Measurements from ENCODE around the gene PKIG. TPM values are rescaled to one million over a fixed set of nuclear protein-coding genes. Genes with fewer than 3 reads are reported as not detected.

Gene PKIG
- polyA plus RNA-seq, 1 of the 3 experiments (the other 2 are of a cell fraction), result 92.9 TPM

DNA sequence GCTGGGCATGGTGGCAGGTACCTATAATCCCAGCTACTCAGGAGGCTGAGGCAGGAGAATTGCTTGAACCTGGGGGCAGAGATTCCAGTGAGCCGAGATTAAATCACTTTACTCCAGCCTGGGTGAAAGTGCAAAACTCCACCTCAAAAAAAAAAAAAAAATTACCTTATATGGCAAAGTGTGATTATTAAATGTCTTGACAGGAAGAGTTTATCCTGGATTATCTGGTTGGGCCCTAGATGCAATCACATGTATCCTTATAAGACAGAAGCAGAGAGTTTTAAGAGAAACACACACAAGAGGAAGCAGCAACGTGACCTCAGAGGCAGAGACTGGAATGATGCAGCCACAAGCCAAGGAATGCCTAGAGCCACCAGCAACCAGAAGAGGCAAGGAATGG is 58.1 kb downstream of the PKIG start (continued):
- TF ChIP-seq, protein P1, sequence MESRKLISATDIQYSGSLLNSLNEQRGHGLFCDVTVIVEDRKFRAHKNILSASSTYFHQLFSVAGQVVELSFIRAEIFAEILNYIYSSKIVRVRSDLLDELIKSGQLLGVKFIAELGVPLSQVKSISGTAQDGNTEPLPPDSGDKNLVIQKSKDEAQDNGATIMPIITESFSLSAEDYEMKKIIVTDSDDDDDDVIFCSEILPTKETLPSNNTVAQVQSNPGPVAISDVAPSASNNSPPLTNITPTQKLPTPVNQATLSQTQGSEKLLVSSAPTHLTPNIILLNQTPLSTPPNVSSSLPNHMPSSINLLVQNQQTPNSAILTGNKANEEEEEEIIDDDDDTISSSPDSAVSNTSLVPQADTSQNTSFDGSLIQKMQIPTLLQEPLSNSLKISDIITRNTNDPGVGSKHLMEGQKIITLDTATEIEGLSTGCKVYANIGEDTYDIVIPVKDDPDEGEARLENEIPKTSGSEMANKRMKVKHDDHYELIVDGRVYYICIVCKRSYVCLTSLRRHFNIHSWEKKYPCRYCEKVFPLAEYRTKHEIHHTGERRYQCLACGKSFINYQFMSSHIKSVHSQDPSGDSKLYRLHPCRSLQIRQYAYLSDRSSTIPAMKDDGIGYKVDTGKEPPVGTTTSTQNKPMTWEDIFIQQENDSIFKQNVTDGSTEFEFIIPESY (IDR thresholded peaks at IDR 0.05; ENCODE audit: borderline replicate concordance, low read depth), result no peak
- TF ChIP-seq MXI1 (IDR thresholded peaks at IDR 0.05; ENCODE audit: low read depth, low read length) (no peak), FOXJ3 (CRISPR knock-in tag; IDR thresholded peaks at IDR 0.05) (no peak)

DNA sequence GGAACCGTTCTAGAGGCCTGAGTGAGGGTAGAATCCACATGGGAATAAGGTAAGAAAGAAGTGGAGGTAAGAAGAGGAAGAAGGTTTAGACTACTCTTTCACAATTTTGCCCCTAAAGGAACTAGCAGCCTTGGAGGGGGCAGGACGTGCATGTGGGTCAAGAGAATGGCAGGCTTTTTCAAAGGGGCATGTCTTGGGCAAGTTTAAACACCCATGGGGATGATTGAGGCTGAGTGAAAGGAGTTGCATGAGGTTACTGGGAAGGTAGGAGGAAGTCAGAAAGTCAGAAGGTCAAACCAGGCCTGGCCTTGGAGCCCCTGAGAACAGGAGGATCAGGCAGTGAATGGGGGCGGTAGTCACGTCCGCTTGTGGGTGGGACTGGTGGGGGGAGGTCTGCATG is 58.9 kb downstream of the PKIG start:
- Histone ChIP-seq H2AFZ (ENCODE audit: low read depth) (no peak overlapping the region), H3K4me3 (ENCODE audit: low read depth in 2 of 2, low read length in 1 of 2) (no peak overlapping the region), H3F3A (replicated peaks; ENCODE audit: insufficient read depth) (peaks cover 19% of the 10 kb centered on the region), H3K9me2 (no peaks in the 10 kb centered on the region), H3K36me3 (replicated peaks in 1 of 2; ENCODE audit: control insufficient read depth in 1 of 2, insufficient read depth in 2 of 2, low read length in 1 of 2) (no peaks in the 10 kb centered on the region), H3K9ac (no peak overlapping the region), H4K20me1 (ENCODE audit: insufficient read depth) (no peaks in the 10 kb centered on the region), H3K9me3 (no peaks in the 10 kb centered on the region), H3K27ac (ENCODE audit: low read depth in 2 of 2, low read length in 1 of 2) (no peak overlapping the region; a peak in 1 of 4 replicates), H3K79me2 (ENCODE audit: insufficient read depth) (no peaks in the 10 kb centered on the region), H3K4me1 (ENCODE audit: control insufficient read depth in 1 of 2, insufficient read depth in 2 of 2, low read depth in 1 of 2, low read length in 1 of 2) (peaks cover 23% of the 10 kb centered on the region in 2 experiments; a peak in 3 of 4 replicates), H3K4me2 (no peak overlapping the region), H3K27me3 (ENCODE audit: insufficient read depth) (no peaks in the 10 kb centered on the region)
- POLR2A ChIA-PET, result interaction anchor here (2.0 kb wide), 1 partner anchor 9 kb away, joined by 4 read pairs; no protein-coding TSS in a partner anchor
- DNase-seq, result no peak
- 98% methylated on average over 5 of the region's 5 CpGs for WGBS (ENCODE audit: low lambda C conversion rate)
- CTCF ChIA-PET, result interaction anchor here (0.9 kb wide), 1 partner anchor 37 kb away, joined by 3 read pairs; no protein-coding TSS in a partner anchor
- TF ChIP-seq TEAD4 (IDR thresholded peaks at IDR 0.05; ENCODE audit: borderline replicate concordance, insufficient read depth) (no peak), MEF2A (IDR thresholded peaks at IDR 0.05; ENCODE audit: borderline replicate concordance, low read depth) (no peak), TAF1 (IDR thresholded peaks at IDR 0.05; ENCODE audit: borderline replicate concordance, low read depth, low read length) (no peak), SIN3A (IDR thresholded peaks at IDR 0.05; ENCODE audit: borderline replicate concordance, low read depth, low read length) (no peak), FOXJ3 (CRISPR knock-in tag; IDR thresholded peaks at IDR 0.05) (no peak), NRF1 (IDR thresholded peaks at IDR 0.05; ENCODE audit: low read depth, low read length) (no peak), JUND (IDR thresholded peaks at IDR 0.05) (no peak), EP300 (IDR thresholded peaks at IDR 0.05; ENCODE audit: borderline replicate concordance in 1 of 2, low read depth in 1 of 2, low read length in 1 of 2) (no peak), SMC3 (IDR thresholded peaks at IDR 0.05; ENCODE audit: low read depth, low read length) (no peak), RCOR1 (IDR thresholded peaks at IDR 0.05; ENCODE audit: low read length) (no peak), FOXM1 (IDR thresholded peaks at IDR 0.05; ENCODE audit: low read depth) (no peak), TCF12 (IDR thresholded peaks at IDR 0.05) (no peak), ELF1 (IDR thresholded peaks at IDR 0.05) (no peak), GABPA (IDR thresholded peaks at IDR 0.05; ENCODE audit: low read depth) (no peak), MXI1 (IDR thresholded peaks at IDR 0.05; ENCODE audit: low read depth, low read length) (no peak)
- TF ChIP-seq, protein P2, sequence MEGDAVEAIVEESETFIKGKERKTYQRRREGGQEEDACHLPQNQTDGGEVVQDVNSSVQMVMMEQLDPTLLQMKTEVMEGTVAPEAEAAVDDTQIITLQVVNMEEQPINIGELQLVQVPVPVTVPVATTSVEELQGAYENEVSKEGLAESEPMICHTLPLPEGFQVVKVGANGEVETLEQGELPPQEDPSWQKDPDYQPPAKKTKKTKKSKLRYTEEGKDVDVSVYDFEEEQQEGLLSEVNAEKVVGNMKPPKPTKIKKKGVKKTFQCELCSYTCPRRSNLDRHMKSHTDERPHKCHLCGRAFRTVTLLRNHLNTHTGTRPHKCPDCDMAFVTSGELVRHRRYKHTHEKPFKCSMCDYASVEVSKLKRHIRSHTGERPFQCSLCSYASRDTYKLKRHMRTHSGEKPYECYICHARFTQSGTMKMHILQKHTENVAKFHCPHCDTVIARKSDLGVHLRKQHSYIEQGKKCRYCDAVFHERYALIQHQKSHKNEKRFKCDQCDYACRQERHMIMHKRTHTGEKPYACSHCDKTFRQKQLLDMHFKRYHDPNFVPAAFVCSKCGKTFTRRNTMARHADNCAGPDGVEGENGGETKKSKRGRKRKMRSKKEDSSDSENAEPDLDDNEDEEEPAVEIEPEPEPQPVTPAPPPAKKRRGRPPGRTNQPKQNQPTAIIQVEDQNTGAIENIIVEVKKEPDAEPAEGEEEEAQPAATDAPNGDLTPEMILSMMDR (IDR thresholded peaks at IDR 0.05), result no peak
- TF ChIP-seq, protein P1 (IDR thresholded peaks at IDR 0.05; ENCODE audit: borderline replicate concordance, low read depth), result no peak
- TF ChIP-seq, protein P3, sequence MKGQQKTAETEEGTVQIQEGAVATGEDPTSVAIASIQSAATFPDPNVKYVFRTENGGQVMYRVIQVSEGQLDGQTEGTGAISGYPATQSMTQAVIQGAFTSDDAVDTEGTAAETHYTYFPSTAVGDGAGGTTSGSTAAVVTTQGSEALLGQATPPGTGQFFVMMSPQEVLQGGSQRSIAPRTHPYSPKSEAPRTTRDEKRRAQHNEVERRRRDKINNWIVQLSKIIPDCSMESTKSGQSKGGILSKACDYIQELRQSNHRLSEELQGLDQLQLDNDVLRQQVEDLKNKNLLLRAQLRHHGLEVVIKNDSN (IDR thresholded peaks at IDR 0.05; ENCODE audit: borderline replicate concordance, low read depth), result no peak
- TF ChIP-seq, protein P4, sequence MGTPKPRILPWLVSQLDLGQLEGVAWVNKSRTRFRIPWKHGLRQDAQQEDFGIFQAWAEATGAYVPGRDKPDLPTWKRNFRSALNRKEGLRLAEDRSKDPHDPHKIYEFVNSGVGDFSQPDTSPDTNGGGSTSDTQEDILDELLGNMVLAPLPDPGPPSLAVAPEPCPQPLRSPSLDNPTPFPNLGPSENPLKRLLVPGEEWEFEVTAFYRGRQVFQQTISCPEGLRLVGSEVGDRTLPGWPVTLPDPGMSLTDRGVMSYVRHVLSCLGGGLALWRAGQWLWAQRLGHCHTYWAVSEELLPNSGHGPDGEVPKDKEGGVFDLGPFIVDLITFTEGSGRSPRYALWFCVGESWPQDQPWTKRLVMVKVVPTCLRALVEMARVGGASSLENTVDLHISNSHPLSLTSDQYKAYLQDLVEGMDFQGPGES (IDR thresholded peaks at IDR 0.05; ENCODE audit: low read depth, low read length), result no peak
